ENCODE results near the gene CNOT2. TPM values are rescaled to one million over a fixed set of nuclear protein-coding genes. Genes with fewer than 3 reads are reported as not detected.

The CNOT2 gene, protein sequence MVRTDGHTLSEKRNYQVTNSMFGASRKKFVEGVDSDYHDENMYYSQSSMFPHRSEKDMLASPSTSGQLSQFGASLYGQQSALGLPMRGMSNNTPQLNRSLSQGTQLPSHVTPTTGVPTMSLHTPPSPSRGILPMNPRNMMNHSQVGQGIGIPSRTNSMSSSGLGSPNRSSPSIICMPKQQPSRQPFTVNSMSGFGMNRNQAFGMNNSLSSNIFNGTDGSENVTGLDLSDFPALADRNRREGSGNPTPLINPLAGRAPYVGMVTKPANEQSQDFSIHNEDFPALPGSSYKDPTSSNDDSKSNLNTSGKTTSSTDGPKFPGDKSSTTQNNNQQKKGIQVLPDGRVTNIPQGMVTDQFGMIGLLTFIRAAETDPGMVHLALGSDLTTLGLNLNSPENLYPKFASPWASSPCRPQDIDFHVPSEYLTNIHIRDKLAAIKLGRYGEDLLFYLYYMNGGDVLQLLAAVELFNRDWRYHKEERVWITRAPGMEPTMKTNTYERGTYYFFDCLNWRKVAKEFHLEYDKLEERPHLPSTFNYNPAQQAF
- total RNA-seq (2022; extraction: Qiagen RNA extraction; ENCODE audit: low read depth), result 32.3 to 45.2 TPM (median 36.2 TPM) in 5 replicates

DNA sequence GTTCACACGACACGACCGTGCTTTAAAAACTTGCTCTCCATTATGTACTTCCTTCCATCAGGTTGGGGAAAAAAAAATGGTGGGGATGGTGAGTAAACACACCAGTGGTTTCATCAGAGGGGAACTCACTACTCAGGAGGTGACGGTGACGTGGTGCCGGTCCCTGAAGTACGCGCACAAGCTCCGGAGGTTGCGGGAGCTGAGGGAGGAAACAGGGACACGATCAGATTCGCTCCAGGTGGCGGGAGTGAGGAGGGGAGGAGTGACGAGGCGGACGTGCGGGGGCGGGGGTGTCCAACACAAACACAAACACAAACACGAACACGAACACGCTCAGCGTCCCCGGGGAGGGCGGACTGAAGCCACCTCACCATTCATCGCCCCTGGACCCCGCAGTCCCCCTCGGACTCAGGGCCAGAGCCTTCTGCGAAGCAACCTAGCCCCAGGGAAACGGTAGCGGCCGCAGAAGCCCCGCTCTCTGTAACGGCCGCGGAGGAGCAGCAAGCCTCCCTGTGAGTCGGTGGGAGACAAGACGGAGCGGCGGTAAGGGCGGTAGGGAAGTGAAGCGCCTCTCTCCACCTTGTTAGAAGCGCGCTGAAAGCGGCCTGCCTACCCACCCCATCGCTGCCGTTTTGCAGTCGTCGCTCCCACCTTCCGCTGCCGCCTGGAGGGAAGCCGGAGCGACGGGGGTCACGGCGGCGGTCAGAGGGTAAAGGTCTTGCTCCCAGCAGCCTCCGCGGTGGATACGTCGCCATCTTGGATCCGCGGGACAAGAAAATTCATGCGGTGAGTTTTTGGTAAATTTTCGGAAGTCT, at the start of gene CNOT2:
CNOT2 (plus strand) TSS at position 739 of the 815 bp plus-strand sequence. CDS start 34,794 bp downstream, outside the sequence.

DNA sequence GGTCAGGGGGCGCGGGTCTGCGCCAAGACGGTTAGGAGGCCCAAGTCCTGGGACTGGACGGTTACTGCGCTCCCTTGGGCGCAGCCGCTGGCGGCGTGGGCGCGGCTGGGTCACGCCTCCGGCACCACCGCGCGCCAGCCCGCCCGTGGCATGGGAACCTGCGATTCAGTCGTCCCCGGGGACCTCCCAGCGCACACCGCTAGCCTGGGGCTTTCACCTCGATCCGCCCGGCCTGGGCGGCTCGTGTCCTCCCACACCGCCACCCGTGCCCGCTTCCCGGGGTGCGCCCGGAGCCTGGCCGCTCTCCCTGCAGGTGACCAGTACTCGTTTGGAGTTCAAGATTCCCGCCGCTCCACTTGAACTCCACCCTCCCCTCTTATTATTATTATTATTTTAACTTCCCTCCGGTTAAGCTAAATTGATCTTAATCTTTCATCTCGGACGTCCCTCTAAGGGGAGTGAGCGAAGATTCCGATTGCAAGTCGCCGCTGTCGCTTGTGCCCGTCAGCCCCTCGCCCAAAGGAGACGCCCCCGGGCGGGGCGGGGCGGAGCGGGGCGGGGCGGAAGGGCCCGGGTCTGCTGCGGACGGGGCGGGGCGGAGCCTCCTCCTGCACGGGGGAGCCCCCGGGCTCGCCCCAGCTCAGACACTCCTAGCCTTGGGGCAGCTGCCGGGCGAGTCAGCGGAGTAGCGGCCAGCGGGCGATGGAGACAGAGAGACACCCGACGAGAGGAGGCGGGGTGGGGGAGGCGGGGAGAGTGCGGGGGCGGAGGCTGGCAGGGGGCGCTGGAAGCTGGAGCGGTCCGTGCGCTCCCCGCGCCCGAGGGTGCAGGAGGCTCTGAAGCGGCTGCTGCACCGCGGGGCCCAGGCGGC, 122.7 kb downstream of the CNOT2 start, which contains the start of gene KCNMB4:
KCNMB4 (plus strand) TSS at position 643 of the 871 bp plus-strand sequence. CDS start 445 bp downstream, outside the sequence.

Other genes starting within 250 kb of the CNOT2 start
- gene KCNMB4, start 122.9 kb downstream of the CNOT2 start, total RNA-seq (2022; extraction: Qiagen RNA extraction; ENCODE audit: low read depth), result 0.12 to 0.22 TPM (median 0.18 TPM) in 5 replicates